HG03097 (cell line): ENCODE measurements around the gene MALRD1.

ENCODE experiments used
- ATAC-seq: cut with Tn5 transposase; IDR thresholded peaks from one replicate; pipeline ENCODE4 v1.9.1; 2021; ENCODE audit not compliant: unreplicated experiment, low FRiP score

MALRD1 gene

GRCh38 chr10:19628767-19629560, 580.4 kb downstream of the MALRD1 start:
- no peak for ATAC-seq

DNA sequence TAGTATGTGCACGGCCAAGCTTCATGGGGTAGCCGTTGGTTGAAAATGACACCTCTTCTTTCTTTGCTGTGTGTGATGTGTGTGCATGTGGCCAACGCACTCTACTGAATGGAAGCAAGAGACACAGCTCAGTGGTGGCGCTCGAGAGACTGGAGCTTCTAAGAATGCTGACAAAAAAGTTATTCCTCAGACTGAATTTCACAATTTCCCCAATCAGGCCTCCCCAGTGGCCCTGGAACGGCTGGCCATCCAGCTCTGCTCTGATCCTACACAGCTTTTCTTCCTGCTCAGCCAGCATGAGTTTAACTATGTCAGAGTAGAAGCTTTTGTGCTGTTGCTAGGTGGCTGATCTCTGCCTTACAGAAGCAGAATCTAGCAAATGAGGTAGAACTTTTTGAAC, 581.0 kb downstream of the MALRD1 start:
- no peak for ATAC-seq

- no peak for ATAC-seq
Measured at GRCh38 chr10:19634163-19634562, 585.6 kb downstream of the MALRD1 start.

DNA sequence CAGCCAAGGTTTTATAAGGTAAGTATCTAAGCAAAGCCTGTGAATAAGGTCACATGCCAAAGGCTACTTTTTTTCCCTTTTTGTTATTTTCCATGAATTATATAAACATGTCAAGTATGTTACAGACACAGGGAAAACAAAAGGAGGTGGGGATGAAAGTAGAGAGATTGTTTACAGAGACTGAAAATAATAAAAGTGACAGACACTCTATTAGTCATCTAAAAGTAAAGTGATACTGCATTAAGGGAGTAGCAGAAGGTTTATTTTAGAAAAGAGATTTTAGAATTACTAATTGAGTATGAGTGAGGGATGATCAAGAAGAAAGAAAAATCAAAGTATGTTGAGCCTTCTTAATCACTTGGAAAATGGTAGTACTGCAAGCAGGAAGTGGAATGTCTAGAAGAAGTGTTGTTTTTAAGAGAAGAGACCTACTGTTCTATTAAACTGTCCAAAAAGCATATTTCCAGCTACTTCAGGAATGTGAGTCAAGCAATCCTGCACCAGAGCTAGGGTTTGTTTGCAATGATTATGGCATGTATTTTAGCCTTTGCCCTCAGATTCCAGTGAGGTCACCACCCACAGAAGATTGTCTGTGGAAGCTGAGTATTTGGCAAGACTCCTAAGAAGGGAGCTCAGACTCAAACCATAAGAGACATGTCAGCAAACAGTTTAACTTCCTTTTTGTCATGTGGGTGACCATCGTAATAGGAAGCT, 589.7 kb downstream of the MALRD1 start:
- no peak for ATAC-seq

DNA sequence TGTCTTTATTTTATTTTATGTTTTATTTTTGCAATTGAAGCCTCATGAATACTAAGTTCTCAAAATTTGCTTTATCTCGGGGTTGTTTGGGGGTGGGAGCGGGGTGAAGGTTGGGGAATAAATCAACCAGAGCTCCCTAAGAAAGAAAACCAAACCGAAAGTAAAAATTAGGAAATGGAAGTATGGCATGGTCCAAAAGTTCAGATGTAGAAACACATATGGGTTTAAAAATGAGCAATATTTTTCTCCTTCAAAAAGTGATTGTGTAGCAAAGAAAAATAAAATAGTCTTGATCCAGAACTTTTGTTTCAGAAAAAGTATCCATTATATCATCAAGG, 590.3 kb downstream of the MALRD1 start:
- ATAC-seq, result no peak

DNA sequence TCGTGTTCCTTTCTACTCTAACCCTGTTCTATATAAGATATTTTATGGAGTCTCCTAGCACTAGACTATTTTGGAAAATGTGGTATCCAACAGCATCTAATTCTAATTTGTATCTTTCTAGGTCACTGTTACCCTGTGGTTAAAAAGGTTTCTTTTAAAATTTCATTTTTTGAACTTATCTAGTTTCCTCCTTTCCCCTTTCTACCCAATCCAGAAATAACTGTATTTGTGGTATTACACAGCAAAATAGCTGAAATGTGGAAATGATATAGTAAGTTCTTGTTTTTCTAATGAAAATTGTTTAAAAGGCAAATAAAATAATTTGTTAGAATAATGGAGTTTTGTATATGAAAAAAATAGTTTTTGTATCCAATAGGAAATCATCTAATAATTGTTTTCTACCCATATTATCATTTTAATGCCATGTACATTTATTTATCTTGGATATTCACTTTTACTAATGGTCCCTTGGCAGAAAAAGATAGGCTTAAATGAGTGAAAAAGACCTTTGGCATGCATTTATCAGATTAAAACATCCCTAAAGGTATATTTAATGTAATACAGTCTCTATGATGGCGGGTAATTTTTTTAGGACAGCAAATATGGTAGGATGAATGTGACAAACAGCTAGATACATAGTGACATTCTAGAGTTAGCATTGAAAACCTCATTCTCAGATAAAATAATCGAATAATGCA, 592.1 kb downstream of the MALRD1 start:
- no peak for ATAC-seq

DNA sequence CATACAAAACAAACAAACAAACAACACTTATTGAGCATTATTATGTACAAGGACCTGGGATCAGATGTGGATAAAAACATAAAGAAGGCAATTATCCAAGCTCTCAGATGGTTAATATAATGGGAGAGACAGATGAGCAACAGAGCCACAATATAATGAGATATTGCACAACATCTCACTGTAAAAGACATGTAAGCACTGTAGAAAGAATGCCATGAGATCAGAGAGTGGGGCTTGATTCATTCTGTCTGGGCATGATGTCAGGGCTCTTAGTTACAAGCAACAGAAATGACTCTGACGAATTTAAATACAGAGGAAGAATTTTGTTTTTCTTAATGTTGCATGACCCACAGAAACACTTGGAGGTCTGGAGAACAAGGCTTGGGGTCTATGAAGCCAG, 602.9 kb downstream of the MALRD1 start:
- no peak for ATAC-seq

DNA sequence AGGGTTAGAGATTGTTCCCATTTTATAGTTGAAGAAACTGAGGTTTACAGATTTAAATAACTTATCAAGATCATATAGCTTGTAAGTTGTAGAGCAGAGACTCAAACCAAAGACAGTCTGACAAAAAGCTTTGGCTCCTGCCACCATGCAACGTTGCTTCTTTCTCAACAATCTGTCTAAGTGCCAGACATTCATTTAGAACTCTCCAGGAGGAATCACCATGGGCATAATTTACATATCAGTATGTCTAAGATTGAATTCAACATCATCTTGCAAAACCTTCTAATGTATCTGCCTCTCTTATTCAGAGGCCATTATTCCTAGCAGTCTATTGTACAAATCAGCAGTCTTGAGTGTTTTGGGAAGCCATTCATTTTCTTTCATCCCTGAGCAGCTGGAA, 604.1 kb downstream of the MALRD1 start:
- no peak for ATAC-seq

- ATAC-seq, result no peak
Measured at GRCh38 chr10:19653931-19654330, 605.3 kb downstream of the MALRD1 start.

DNA sequence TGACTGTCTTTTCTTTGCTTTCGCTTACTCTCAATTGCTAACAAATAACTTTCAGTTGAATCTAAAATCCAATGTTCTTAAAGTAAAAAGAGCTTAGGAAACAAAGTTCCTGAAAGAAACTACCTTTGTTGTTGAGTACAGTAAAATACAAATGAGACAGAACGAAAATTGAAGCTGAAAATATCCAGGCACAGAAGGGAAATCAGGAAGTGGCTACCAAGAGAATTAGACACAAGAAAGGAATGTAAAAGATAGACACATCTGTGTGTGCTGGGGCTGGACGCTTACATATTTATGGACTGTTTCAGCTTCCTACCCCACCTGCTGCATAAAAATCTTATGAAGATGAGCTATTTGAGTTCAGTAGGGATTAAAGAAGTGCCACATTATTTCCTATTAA, 606.0 kb downstream of the MALRD1 start:
- ATAC-seq, result no peak

GRCh38 chr10:19656420-19657042, 607.9 kb downstream of the MALRD1 start:
- ATAC-seq, result no peak

DNA sequence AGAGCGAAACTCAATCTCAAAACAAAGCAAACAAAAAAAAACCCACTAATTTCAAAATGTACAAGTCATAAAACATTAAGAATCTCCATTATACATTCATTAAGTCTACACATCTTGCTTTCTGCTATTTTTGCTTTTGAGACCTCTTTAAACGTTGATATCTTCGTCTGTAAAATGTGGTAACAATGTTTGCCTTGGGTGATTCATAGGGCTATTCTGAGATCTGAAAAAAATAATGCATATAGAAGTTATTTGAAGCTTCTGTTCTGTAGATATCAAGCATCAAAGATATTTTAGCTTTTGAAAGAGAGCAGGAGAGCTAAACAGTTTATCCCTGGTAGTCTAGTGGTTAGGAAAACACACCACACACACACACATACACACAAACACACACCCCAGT, 609.5 kb downstream of the MALRD1 start:
- ATAC-seq, result no peak

DNA sequence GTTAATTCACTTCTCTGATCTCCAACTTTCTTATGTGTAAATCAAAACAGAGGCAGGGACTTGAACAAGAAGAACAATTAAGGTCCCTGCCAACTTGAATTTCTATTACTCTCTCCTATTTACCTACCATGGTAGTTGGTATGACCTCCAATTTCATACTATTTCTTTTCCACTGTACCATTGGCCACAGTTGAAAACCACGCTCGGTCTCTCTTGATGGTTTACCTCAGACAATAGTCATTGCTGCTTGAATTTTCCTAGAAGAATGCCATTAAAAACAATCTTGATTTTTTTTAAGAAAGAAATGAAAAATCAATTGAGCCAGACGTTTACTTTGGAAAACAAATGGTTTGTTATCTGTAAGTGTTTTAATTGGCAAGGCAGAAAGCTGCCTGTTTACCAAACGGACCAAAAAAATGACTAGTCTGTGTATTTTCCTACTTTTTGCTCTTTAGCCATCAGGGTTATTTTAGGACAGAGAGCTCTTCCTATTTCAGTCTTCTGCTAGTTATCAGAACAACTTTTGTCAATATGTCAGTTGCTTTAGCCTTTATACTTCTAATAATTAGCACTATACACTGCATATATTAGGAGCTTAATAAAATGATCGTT, 610.1 kb downstream of the MALRD1 start:
- ATAC-seq, result no peak

GRCh38 chr10:19659920-19660655, 611.5 kb downstream of the MALRD1 start:
- no peak for ATAC-seq

DNA sequence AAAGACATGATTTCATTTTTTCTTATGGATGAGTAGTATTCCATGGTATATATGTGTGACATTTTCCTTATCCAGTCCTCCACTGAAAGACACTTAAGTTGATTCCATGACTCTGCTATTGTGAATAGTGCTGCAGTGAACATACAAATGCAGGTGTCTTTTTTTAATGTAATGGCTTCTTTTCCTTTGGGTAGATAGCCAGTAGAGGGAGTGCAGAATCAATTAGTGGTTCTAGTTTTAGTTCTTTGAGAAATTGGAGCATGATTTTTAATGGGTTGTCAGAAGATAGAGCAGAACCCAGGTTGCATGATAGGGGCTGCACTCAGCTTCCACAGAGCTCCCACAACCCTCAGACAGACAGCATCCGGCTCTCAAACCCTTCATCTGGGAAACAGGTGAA, 614.7 kb downstream of the MALRD1 start:
- ATAC-seq, result no peak

GRCh38 chr10:19668116-19668515, 619.5 kb downstream of the MALRD1 start:
- no peak for ATAC-seq

DNA sequence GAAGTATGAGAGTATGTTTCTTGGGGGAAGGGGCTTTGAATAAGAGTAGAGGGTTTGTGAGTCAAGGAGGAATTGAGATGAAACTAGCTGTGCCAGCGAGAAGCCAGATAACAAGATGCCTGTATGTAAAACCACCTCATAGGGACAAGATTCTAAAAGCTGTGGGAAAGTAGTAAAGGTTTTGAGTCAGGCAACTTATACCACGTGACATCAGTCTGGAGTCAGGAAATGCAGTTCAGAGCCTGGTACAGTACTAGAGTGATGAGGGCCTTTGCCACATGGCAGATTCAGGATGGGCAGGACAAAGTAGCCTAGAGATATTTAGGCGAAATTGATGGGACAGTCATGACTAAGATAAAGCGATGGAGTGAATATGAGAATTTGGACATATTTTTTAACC, 627.5 kb downstream of the MALRD1 start:
- no peak for ATAC-seq

DNA sequence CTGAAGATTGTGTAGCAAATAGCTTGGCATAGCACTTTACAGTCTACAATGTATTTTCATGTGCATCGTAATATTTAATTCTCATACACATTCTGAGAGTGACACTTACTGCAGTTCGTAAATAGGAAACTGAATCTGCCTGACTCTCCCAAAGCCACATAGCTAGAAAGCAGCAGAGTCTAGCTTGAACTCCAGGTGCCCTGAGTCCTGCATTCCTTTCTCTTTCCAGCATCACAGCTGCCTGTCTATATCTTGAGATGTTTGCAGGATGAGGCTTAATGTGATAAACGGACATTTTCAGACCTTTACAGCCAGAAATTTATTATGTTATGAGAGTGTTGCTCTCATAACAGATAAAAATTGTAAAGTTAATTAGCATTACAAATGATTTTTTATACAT, 634.8 kb downstream of the MALRD1 start:
- no peak for ATAC-seq

DNA sequence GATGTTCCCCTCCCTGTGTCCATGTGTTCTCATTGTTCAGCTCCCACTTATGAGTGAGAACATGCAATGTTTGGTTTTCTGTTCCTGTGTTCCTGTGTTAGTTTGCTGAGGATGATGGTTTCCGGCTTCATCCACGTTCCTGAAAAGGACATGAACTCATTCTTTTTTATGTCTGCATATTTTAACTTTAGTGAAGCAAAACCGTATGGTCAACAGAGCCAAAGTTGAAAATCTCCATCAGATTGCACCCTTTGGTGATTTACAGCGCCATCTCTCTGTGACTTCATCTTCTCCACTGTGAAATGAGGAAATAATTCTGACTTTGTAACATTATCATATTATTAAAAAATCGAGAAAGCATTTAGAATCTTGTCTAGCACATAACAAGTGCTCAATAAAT, 635.4 kb downstream of the MALRD1 start:
- ATAC-seq, result no peak

GRCh38 chr10:19688344-19688743, 639.7 kb downstream of the MALRD1 start:
- ATAC-seq, result no peak
